HCEC 1CT (cell line): ENCODE results near the gene ZDHHC11.
"Not testable (repeated sequence)": the region's sequence is repeated elsewhere in the genome, so short reads cannot be mapped to it uniquely, and the experiment has no call there.

Source experiments
- DNase-seq: peaks from one replicate; pipeline ENCODE4 v3.0.0-alpha.2; 2017

ZDHHC11 gene

GRCh38 chr5:758698-759053, 92.1 kb downstream of the ZDHHC11 start:
- DNase-seq: no peak

DNA sequence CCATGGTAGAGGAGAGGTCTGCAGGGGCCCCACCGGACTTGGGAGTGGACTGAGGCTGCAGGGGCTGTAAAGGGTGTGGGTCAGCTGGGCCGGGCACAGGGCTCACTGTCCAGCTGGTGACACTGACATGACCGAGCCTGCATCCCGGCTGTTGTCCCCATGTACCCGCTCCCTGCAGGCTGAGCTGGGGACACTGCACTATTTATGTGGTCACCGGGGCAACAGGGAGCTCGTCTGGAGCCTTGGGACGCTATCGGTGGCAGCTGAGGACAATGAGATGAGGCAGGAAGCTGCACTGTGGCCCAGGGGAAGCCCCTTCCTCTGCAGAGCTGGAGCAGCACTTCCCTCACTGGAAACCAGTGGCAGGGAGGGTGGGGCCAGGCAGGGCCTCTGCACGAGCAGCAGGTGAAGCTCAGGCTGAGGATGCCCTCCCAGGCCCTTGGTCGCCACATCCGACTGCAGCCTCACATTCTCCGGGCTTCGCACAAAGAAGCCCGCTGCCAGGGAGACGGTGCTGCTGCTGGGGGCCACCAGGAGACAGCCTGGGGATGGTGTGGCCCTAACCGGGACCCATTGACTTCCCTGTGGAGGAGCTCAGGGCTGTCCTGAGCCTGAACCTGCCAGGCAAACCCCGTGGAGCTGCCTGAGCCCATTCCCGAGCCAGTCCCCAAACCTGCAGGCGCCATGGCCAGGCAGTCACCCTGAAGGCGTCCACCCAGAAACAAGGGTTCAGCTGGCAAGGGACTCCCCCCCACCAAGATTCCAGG, 92.7 kb downstream of the ZDHHC11 start:
- DNase-seq: no peak

DNA sequence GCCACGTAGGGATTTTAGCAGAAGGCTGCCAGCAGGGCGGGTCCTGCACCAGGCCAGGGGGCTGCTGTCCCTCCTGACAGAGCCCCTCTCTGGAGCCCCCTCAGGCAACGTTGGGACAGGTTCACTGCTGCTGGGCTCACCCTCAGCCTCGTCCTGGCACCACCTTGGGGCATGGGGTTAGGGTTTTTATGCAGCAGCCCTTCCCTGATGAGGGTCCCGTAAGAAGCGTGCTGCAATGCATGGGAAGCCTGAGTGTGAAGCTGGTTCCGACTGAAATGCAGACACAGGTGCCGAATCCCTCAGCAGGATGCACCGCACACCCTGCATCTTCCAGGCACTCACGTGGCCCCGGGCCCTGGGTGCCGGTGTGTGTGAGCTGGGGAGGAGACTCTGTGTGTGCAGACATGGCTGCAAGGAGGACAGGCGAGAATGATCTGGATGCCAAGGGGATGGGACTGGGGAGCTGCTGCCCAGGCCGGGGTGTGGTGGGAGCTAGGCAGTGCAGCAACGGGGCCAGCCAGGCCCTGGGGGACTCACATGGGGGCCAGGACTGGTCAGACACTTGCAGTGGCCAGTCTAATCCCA, 93.3 kb downstream of the ZDHHC11 start:
- no peak for DNase-seq

- DNase-seq: no peak
Observed at GRCh38 chr5:756865-757345, 93.9 kb downstream of the ZDHHC11 start.

DNA sequence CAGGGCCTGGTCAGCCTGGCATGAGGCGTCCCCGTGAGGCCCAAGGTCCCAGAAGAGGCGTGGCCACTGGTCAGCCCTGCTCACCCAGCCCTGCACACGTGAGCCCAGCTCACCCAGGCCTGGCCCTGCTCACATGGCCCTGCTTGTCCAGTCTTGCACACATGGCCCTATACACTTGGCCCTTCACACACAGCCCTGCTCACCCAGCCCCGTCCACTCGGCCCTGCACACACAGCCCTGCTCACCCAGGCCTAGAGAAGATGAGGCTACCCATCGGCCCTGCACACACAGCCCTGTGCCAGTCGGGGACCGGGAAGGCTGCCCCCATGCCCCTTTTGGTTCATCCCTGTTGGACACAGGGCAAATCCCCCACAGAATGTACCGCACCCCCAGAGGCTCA, 94.6 kb downstream of the ZDHHC11 start:
- DNase-seq: no peak

DNA sequence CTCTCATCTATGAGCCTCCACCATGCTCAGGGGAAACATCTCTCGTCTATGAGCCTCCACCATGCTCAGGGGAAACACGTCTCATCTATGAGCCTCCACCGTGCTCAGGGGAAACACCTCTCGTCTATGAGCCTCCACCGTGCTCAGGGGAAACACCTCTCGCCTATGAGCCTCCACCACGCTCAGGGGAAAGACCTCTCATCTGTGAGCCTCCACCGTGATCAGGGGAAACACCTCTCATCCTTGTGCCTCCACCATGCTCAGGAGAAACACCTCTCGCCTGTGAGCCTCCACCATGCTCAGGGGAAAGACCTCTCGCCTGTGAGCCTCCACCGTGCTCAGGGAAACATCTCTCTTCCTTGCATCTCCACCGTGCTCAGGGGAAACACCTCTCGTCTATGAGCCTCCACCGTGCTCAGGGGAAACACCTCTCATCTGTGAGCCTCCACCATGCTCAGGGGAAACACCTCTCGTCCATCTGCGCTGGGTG, 96.6 kb downstream of the ZDHHC11 start:
- DNase-seq: not testable (repeated sequence)

- DNase-seq: not testable (repeated sequence)
Observed at GRCh38 chr5:753567-754142, 97.1 kb downstream of the ZDHHC11 start.

DNA sequence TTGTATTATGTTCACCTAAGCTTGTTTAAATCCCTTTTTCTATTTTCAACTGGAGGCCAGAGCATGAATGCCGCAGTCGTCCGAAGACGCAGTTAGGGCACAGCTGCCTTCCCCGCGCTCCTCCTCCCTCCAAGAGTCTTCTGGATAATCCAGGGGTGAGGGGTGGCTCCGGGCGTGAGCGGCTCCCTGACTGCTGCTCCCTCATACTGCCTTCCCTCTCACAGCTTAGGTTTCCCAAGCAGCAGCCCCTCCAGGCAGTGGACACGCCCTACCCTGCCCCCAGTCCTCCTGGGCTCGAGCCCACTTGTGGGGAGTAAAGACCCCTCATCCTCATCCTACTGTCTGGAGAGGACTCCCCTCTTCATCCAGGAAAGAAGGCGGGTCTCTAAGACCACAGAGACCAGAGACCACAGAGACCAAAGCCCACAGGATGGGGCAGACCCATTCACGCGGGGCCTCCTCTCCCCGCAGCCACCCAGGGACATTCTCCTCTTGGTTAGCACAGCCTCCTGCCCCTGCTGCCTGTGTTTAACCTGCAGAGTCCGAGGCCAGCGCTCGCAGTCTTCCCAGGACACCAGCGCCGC, 98.2 kb downstream of the ZDHHC11 start:
- DNase-seq: not testable (repeated sequence)

- not testable (repeated sequence) for DNase-seq
Observed at GRCh38 chr5:751992-752391, 98.8 kb downstream of the ZDHHC11 start.

DNA sequence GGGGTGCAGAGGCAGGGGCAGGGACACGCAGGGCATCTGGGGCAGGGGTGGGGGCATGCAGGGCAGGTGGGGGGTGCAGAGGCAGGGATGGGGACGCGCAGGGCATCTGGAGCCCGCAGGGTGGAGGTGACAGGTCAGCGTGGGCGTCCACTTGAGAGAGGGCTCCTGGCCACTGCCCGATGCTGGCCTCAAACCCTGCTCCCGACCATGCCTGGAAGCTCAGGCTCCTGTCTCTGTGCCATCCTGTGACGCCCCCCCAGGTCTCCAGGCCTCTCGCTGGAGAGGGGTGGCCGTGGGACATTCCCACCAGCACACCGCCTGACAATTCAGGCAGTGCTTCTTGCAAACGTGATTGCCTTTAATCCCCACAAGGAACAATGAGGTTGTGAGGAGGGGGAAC, 99.3 kb downstream of the ZDHHC11 start:
- no peak for DNase-seq

GRCh38 chr5:750226-750625, 100.6 kb downstream of the ZDHHC11 start:
- DNase-seq: not testable (repeated sequence)

- no peak for DNase-seq
Observed at GRCh38 chr5:749101-749670, 101.6 kb downstream of the ZDHHC11 start.

DNA sequence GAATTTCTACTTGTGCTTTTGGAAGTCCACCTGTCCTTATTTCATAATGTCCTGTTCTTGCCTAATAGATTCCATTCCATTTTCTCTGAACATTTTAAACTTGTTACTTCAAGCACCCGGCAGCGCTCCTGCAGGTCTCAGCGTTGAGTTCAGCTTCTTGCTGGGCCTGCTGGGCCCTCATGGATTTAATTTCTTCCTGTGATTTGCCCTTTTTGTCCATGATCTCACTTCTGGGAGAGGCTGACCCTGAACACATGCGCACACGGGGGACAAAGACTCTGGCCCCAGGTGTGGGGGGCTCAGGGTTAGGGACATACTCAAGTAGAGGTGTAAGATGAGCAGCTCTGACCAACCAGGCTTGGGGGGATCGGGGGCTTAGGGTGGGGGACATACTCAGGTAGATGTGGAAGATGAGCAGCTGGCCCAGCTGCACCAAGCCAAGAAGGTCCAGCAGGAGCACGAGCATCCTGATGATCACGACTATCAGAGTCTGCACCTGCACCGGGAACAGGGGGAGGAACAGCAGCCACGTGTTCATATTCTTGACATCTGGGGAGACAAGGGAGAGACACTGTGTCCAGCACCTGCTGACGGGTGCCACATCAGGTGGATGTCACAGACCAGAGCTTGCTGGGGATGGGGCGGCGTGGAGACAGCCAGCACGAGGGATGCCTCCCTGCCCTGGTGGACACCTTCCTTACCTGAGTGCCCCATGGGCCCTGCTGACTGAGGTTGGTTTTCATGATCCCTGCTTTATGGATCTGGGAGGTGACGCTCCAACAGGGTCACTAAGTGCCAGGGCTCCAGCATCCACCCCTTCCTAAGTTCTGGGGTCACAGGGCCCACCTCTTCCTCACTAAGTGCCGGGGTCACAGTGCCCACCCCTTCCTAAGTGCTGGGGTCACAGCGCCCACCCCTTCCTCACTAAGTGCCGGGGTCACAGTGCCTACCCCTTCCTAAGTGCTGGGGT, 102.5 kb downstream of the ZDHHC11 start:
- DNase-seq: not testable (repeated sequence)

GRCh38 chr5:747303-747844, 103.4 kb downstream of the ZDHHC11 start:
- not testable (repeated sequence) for DNase-seq

DNA sequence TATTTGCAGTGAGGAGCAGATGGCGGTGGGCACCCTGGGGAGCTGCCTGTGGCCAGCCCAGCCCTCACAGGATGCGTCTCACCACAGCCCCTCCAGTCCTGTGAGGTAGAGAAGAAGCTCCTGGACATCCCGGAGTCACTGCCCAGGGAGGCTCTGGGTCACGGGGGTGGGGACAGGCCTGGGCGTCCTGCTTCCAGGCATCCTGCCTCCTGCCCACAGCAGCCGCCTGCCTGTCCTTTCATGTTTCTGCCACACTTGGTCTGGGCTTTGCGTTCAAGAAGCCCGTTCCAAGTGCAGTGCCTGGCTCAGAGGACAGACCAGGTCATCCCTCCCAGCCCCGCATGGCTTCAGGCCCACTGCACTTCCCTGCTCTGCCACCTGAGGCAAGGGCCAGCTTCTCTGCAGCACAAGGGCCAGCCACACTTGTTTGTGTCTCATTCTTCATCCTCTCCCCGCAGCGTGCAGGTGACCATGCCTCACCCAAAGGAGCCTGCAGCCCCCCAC, 104.5 kb downstream of the ZDHHC11 start:
- no peak for DNase-seq
